ENCODE results near the gene SMOC1. TPM values are rescaled to one million over a fixed set of nuclear protein-coding genes. Genes with fewer than 3 reads are reported as not detected.

The SMOC1 gene
- total RNA-seq, 1 donor from 2014 or later: 10.9 TPM

GRCh38 chr14:69964841-69965240, 85.6 kb downstream of the SMOC1 start:
- Mint-ChIP-seq H3K4me1 (ENCODE audit: low read depth) (no peaks in the 10 kb centered on the region), H3K9me3 (ENCODE audit: low read depth) (no peaks in the 10 kb centered on the region), H3K36me3 (ENCODE audit: insufficient read depth) (no peaks in the 10 kb centered on the region), H3K27ac (no peak overlapping the region), H3K4me3 (ENCODE audit: low read depth) (no peak overlapping the region), H3K27me3 (no peaks in the 10 kb centered on the region)
- no peak for TF ChIP-seq CTCF (IDR thresholded peaks at IDR 0.05; ENCODE audit: unreplicated experiment)
- DNase-seq (ENCODE audit: low spot score, unreplicated experiment): no peak

- DNase-seq (ENCODE audit: low spot score, unreplicated experiment): no peak
- Mint-ChIP-seq H3K9me3 (ENCODE audit: low read depth) (no peaks in the 10 kb centered on the region), H3K27me3 (no peaks in the 10 kb centered on the region), H3K36me3 (ENCODE audit: insufficient read depth) (no peaks in the 10 kb centered on the region), H3K27ac (no peak overlapping the region), H3K4me1 (ENCODE audit: low read depth) (peaks cover 10% of the 10 kb centered on the region), H3K4me3 (ENCODE audit: low read depth) (no peak overlapping the region)
- TF ChIP-seq CTCF (IDR thresholded peaks at IDR 0.05; ENCODE audit: unreplicated experiment): no peak
Observed at GRCh38 chr14:69968132-69968531, 88.9 kb downstream of the SMOC1 start.

GRCh38 chr14:69968681-69969080, 89.5 kb downstream of the SMOC1 start:
- no peaks in the 10 kb centered on the region for H3K36me3 Mint-ChIP-seq (ENCODE audit: insufficient read depth)
- no peak for DNase-seq (ENCODE audit: low spot score, unreplicated experiment)
- H3K27me3 Mint-ChIP-seq: no peaks in the 10 kb centered on the region
- no peaks in the 10 kb centered on the region for H3K9me3 Mint-ChIP-seq (ENCODE audit: low read depth)
- peaks cover 10% of the 10 kb centered on the region for H3K4me1 Mint-ChIP-seq (ENCODE audit: low read depth)
- no peak for TF ChIP-seq CTCF (IDR thresholded peaks at IDR 0.05; ENCODE audit: unreplicated experiment)
- no peak overlapping the region for H3K4me3 Mint-ChIP-seq (ENCODE audit: low read depth)
- H3K27ac Mint-ChIP-seq: no peak overlapping the region

GRCh38 chr14:69972755-69973154, 93.5 kb downstream of the SMOC1 start:
- TF ChIP-seq CTCF (IDR thresholded peaks at IDR 0.05; ENCODE audit: unreplicated experiment): no peak
- peaks cover 3% of the 10 kb centered on the region for H3K27me3 Mint-ChIP-seq
- no peak for DNase-seq (ENCODE audit: low spot score, unreplicated experiment)
- H3K27ac Mint-ChIP-seq: no peak overlapping the region
- H3K4me1 Mint-ChIP-seq (ENCODE audit: low read depth): peaks cover 13% of the 10 kb centered on the region
- H3K36me3 Mint-ChIP-seq (ENCODE audit: insufficient read depth): no peaks in the 10 kb centered on the region
- no peak overlapping the region for H3K4me3 Mint-ChIP-seq (ENCODE audit: low read depth)
- no peaks in the 10 kb centered on the region for H3K9me3 Mint-ChIP-seq (ENCODE audit: low read depth)

- no peak overlapping the region for H3K4me3 Mint-ChIP-seq (ENCODE audit: low read depth)
- H3K27me3 Mint-ChIP-seq: peaks cover 3% of the 10 kb centered on the region
- H3K9me3 Mint-ChIP-seq (ENCODE audit: low read depth): no peaks in the 10 kb centered on the region
- no peak for DNase-seq (ENCODE audit: low spot score, unreplicated experiment)
- no peaks in the 10 kb centered on the region for H3K36me3 Mint-ChIP-seq (ENCODE audit: insufficient read depth)
- no peak overlapping the region for H3K27ac Mint-ChIP-seq
- H3K4me1 Mint-ChIP-seq (ENCODE audit: low read depth): peaks cover 13% of the 10 kb centered on the region
- no peak for TF ChIP-seq CTCF (IDR thresholded peaks at IDR 0.05; ENCODE audit: unreplicated experiment)
Observed at GRCh38 chr14:69973846-69974245, 94.6 kb downstream of the SMOC1 start.

All from progenitor cell of endocrine pancreas (in vitro differentiated cells).